GM19239 (cell line): ENCODE data around the gene P2RX1.
A peak's percentile ranks its signal among the peaks of the same experiment; 100 is the strongest.

Experiments
- DNase-seq: peaks from one replicate; pipeline ENCODE4 v3.0.0; 2011; ENCODE audit warnings: low spot score; ENCODE audit not compliant: insufficient read length
- FAIRE-seq: peaks from 2 replicates; lab custom pipeline; 2011; peaks lifted over from hg19 to GRCh38; lab: Jason Lieb, UNC

Gene P2RX1

GRCh38 chr17:3891626-3892094 is 24.6 kb downstream of the P2RX1 start:
- FAIRE-seq = no peak
- no peak for DNase-seq

GRCh38 chr17:3890878-3891219 is 25.4 kb downstream of the P2RX1 start:
- DNase-seq (no peak), FAIRE-seq (peak; percentile 11)

DNA sequence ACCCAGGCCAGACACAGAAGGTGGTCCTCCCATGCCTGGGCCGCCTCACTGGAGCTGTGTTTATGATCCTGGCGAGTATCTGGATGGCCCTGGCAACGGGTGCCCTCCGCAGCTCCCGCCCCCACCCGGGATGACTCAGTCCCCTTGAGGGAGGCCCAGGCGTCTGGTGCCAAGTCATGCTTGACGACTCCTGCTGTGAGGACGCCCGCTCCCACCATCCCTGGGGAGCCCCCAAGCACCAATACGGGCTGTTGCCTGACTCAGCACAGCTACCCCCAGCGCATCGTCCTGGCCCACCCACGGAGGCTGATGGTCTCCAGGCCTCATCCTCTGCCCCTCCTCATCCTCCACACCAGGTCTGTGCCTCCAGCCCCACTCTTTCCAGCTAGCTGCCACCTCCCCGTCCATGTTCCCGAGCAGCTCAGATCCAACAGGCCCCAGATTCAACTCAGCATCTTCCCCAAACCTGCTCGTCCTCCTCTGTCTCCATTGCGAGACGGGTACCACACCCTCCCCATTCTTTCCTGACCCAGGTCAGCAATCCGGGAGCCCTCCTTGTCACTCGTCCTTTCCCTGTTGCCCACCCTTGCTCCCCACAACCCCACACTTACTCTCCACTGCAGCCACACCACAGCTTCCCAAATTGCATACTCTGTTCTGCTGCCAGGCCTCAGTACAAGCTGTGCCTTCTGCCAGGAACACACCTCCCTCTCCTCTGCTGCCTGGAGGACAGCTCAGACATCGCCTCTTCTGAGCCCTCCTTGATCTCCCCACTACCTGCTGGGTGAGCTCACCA is 26.0 kb downstream of the P2RX1 start:
- FAIRE-seq (no peak), DNase-seq (no peak)

DNA sequence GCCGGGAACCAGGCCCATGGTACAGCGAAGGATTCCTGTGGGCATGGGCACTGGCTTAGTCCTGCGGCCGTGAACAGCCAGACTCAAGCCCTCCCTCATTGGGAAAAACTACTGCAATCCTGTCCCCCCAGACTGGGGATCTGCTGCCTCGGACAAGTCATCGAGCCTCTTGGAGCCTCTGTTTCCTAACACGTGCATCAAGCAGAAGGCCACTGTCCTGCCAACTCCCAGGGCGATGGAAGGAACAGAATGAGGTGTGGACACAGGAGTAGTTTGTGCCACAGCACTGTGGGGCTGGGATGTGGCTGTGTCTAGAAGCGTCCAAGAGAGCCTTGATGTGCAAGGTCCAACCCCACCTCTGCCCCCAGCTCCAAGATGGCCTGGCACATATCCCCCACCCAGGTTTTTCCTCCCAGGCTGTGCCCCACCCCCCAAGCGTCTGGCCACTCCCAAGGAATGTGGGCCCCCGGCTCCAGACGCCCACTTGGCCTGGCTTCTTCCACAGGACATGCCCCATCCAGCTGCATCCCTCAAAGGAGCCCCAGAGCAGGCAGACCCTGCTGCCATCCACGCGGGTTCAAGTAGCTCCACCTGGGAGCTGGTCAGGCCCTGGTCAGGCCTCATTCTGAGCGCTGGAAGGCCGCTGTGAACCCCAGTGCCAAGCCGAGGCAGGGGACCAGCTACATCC is 26.8 kb downstream of the P2RX1 start:
- FAIRE-seq = no peak

DNA sequence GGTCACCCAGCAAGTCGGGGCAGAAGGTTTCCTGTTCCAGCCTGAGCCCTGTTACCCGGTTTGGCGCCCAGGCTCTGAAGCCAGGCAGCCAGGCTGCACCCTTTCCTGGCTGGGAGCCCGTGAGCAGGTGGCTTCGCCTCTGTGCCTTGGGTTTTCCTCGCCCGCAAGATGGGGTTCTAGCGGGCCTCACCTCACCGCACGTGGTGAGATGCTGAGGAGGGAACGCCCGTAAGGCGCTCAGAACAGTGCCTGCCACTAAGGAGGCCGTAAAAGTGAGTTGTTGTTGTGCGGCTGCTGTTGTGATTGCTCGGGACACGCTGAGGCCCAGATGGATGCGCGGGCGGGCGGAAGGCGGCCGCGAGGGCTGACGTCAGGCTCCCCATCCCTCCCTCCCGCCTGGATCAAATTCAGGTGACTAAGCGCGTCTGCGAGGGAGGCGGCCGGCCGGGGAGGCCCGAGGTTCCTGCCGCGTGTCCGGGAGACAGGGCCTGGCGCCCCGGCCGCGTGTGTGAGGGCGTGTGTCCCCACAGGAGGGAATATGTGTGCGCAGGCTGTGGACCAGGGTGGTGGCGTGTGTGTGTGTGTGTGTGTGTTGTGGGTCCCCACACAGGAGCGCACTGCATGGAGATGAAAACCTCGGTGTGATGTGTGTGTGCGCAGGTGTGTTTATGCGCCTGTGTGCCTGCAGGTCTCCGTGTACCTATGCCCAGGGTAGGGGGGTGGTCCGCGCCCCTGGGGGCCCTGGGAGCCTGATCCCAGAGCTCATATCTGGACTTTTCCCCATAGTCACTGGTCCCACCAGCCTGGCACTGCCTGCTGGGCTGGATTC is 27.7 kb downstream of the P2RX1 start:
- DNase-seq (no peak), FAIRE-seq (no peak)

More for the DNA sequence above, 26.8 kb downstream of the P2RX1 start:
- no peak for DNase-seq

DNA sequence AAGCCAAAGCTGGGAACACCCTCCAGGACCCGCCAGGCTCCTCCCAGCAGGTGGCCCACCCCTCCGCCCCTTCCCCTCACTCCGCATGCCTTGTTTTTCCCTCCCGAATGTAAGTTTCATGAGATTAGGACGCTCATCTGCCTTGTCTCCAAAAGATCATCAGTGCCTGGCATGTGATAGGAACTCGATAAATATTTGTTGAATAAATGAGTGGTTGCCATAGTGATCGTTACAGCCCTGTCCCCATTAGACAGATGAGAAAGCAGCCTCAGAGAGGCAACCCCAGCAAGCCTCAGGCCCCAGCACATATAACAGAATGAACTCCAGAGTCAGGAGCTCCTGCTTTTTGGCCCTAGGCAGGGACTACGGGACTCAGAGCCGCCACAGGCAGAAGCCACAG is 28.5 kb downstream of the P2RX1 start:
- no peak for FAIRE-seq
- DNase-seq = no peak

- FAIRE-seq (no peak), DNase-seq (no peak)
Observed at GRCh38 chr17:3887394-3887793, 28.9 kb downstream of the P2RX1 start.

DNA sequence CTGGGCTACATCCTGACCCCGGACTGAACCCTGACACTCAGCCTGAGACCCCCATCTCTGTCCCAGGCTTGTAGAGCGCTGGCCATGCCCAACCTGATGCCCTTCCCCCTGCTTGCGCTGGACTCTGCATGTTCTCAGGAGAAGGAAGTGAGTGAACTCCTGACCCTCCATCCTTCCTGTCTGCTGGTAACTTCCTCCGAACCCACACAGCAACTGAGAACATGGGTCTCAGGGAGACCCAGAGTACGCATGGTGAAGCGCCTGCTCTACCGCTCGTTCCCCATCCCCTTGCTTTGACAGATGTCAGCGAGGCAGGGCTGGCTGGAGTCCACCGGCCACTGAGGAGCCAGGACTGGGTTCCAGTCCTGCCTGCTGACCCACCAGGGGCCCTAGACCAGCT is 29.5 kb downstream of the P2RX1 start:
- FAIRE-seq = peak; percentile 76
- peak; percentile 65 for DNase-seq

GRCh38 chr17:3885970-3886369 is 30.3 kb downstream of the P2RX1 start:
- DNase-seq (no peak), FAIRE-seq (no peak)

GRCh38 chr17:3885271-3885670 is 31.0 kb downstream of the P2RX1 start:
- DNase-seq (no peak), FAIRE-seq (no peak)

DNA sequence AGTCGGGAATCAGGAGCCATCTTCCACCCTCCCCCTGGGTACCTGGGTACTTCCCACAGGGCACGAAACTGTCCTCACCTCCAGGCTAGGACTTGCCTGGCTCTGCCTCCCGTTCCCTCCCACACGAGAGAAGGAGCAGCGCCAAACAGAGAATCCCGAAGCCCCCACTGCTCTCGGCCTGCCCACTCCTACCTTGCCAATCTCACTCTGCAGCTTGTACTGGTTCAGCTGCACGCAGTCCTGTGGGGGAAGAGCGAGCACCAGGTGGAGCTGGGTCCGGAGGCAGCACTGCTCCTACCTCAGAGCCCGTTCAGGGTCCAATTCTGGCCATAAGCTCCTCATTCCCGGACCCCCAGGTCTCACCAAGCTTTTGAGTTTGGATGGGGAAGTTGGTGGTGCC is 32.1 kb downstream of the P2RX1 start:
- DNase-seq (no peak), FAIRE-seq (no peak)

GRCh38 chr17:3882276-3882675 is 34.0 kb downstream of the P2RX1 start:
- DNase-seq (no peak), FAIRE-seq (no peak)

DNA sequence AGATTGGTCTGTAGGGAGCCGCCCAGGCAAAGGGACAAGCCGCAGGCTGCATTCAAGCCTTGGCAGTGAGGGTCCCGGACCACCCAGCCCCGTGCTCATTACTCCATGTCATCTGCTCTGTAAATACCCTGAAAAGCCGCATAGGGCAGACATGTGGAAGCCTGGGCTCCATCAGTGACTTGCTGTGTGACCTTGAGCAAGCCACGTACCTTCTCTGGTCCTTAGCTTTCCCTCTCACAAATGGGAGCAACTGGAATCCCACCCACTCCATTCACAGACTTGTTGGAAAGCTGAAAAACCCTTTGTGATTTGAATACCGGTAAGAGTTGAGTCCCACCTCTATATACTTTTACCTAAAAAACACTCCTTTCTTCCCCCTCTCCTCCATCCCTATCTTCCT is 35.3 kb downstream of the P2RX1 start:
- DNase-seq = no peak
- FAIRE-seq = no peak

GRCh38 chr17:3879591-3880417 is 36.5 kb downstream of the P2RX1 start:
- FAIRE-seq = no peak
- no peak for DNase-seq

DNA sequence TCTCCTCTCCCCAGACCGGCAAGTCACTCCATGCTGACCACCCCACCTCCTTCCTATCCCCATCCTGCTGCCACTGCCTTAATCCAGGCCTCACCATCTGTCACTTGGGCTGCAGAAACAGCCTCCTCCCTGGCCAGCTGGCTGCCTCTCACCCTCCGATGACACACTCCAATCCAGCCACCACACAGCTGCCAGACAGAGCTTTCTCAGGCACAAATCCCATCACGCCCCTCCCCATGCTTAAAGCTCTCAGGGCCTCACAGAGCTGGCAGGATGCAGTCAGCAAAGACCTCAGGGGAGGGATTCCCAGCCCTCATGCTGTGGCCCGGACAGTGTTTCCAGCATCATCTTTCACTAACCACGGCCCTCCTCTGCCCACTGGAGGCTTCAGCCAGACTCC is 37.1 kb downstream of the P2RX1 start:
- FAIRE-seq (no peak), DNase-seq (no peak)

- FAIRE-seq = no peak
- no peak for DNase-seq
Observed at GRCh38 chr17:3877220-3877619, 39.0 kb downstream of the P2RX1 start.

DNA sequence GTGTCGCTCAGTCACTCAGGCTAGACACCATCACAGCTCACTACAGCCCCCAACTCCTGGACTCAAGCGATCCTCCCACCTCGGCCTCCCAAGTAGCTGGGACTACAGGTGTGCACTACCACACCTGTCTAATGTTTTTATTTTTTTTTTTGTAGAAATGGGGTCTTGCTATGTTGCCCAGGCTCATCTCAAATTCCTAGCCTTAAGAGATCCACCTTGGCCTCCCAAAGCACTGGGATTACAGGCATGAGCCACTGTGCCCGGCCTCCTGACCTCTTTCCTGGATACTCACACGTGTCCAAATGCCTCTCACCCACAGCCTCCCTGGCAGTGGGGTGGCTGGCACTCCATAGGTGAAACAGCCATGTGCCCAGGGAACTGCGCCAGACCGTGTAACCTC is 40.9 kb downstream of the P2RX1 start:
- DNase-seq (no peak), FAIRE-seq (no peak)

DNA sequence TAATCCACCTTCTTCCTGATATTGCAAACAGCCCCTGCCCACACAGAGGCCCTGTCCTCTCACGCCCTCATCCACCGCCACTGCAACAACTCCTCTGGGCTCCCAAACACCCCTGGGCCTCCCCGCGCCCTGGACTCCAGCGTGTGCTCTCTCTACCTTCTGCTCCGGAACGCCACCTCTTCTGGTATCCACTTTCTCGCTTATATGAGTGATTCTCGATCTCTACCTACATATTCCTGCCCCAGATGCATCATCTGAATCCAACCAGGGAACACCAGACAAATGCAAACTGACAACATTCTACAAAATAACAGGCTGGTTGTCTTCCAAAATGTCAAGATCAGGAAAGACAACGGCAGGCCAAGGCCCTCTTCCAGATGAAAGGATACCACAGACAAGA is 42.4 kb downstream of the P2RX1 start:
- DNase-seq (no peak), FAIRE-seq (no peak)

- DNase-seq (peak; percentile 74), FAIRE-seq (peak; percentile 71)
Observed at GRCh38 chr17:3870871-3871306, 45.4 kb downstream of the P2RX1 start.

GRCh38 chr17:3867606-3868005 is 48.7 kb downstream of the P2RX1 start:
- no peak for DNase-seq
- FAIRE-seq = no peak
